ENCODE measurements around the gene HSBP1L1. TPM values are rescaled to one million over a fixed set of nuclear protein-coding genes. Genes with fewer than 3 reads are reported as not detected.

The HSBP1L1 gene
- total RNA-seq, 1 donor from 2014 or later = 21.4 TPM

GRCh38 chr18:79930020-79930642 lies 34.3 kb upstream of the HSBP1L1 start:
- DNase-seq (ENCODE audit: low spot score) = no peak

GRCh38 chr18:79931475-79931874 lies 33.0 kb upstream of the HSBP1L1 start:
- no peak for DNase-seq (ENCODE audit: low spot score)

- DNase-seq (ENCODE audit: low spot score) = no peak
Observed at GRCh38 chr18:79932907-79933306, 31.5 kb upstream of the HSBP1L1 start.

GRCh38 chr18:79933765-79934164 lies 30.7 kb upstream of the HSBP1L1 start:
- no peak for DNase-seq (ENCODE audit: low spot score)

GRCh38 chr18:79934311-79935097 lies 29.9 kb upstream of the HSBP1L1 start:
- no peak for DNase-seq (ENCODE audit: low spot score)

GRCh38 chr18:79935098-79935480 lies 29.4 kb upstream of the HSBP1L1 start:
- DNase-seq (ENCODE audit: low spot score) = no peak

GRCh38 chr18:79935499-79935898 lies 28.9 kb upstream of the HSBP1L1 start:
- DNase-seq (ENCODE audit: low spot score) = no peak

GRCh38 chr18:79935925-79936324 lies 28.5 kb upstream of the HSBP1L1 start:
- DNase-seq (ENCODE audit: low spot score) = no peak

GRCh38 chr18:79936641-79937040 lies 27.8 kb upstream of the HSBP1L1 start:
- DNase-seq (ENCODE audit: low spot score) = no peak

GRCh38 chr18:79937103-79937860 lies 27.2 kb upstream of the HSBP1L1 start:
- DNase-seq (ENCODE audit: low spot score) = no peak

GRCh38 chr18:79938196-79938595 lies 26.2 kb upstream of the HSBP1L1 start:
- DNase-seq (ENCODE audit: low spot score) = no peak

- no peak for DNase-seq (ENCODE audit: low spot score)
Observed at GRCh38 chr18:79939096-79939495, 25.3 kb upstream of the HSBP1L1 start.

- DNase-seq (ENCODE audit: low spot score) = no peak
Observed at GRCh38 chr18:79940126-79940813, 24.2 kb upstream of the HSBP1L1 start.

GRCh38 chr18:79940814-79941472 lies 23.5 kb upstream of the HSBP1L1 start:
- no peak for DNase-seq (ENCODE audit: low spot score)

- DNase-seq (ENCODE audit: low spot score) = no peak
Observed at GRCh38 chr18:79941473-79942119, 22.8 kb upstream of the HSBP1L1 start.

GRCh38 chr18:79942211-79942610 lies 22.2 kb upstream of the HSBP1L1 start:
- no peak for DNase-seq (ENCODE audit: low spot score)

GRCh38 chr18:79942786-79943607 lies 21.4 kb upstream of the HSBP1L1 start:
- no peak for DNase-seq (ENCODE audit: low spot score)

GRCh38 chr18:79943608-79944125 lies 20.8 kb upstream of the HSBP1L1 start:
- no peak for DNase-seq (ENCODE audit: low spot score)

GRCh38 chr18:79944126-79944731 lies 20.2 kb upstream of the HSBP1L1 start:
- no peak for DNase-seq (ENCODE audit: low spot score)

- DNase-seq (ENCODE audit: low spot score) = no peak
Observed at GRCh38 chr18:79944746-79945117, 19.7 kb upstream of the HSBP1L1 start.

All from mucosa of gallbladder (tissue), 1 donor.